ENCODE measurements around the gene RGP1.

The RGP1 gene

GRCh38 chr9:35769763-35770162 is 20.7 kb downstream of the RGP1 start:
- Histone ChIP-seq H3K4ac (ENCODE audit: low read depth, low read length) (no peak overlapping the region), H4K8ac (ENCODE audit: low read depth, low read length) (no peak overlapping the region), H3K36me3 (ENCODE audit: control insufficient read depth, insufficient read depth, low read length) (no peaks in the 10 kb centered on the region), H3K56ac (ENCODE audit: low read length) (no peak overlapping the region), H2BK5ac (ENCODE audit: low read length) (no peak overlapping the region), H3K4me1 (ENCODE audit: control insufficient read depth, low read depth, low read length) (no peaks in the 10 kb centered on the region), H2AK5ac (ENCODE audit: low read length) (no peak overlapping the region), H3K18ac (ENCODE audit: low read length) (no peak overlapping the region), H2BK120ac (ENCODE audit: low read depth, low read length) (no peak overlapping the region), H3K4me2 (ENCODE audit: low read length) (no peak overlapping the region), H3K4me3 (ENCODE audit: low read length) (no peak overlapping the region), H3K23ac (ENCODE audit: low read length) (no peak overlapping the region), H2BK15ac (replicated peaks; ENCODE audit: low read depth) (no peak overlapping the region), H3K79me1 (ENCODE audit: low read length) (no peaks in the 10 kb centered on the region), H3K79me2 (ENCODE audit: control insufficient read depth, insufficient read depth, low read length) (no peaks in the 10 kb centered on the region), H3K27ac (ENCODE audit: low read depth, low read length) (no peak overlapping the region), H3K9ac (ENCODE audit: low read length) (no peak overlapping the region), H4K5ac (ENCODE audit: low read length) (no peak overlapping the region), H3K27me3 (ENCODE audit: insufficient read depth, low read length, poor library complexity) (no peaks in the 10 kb centered on the region)
- no CpG with 5 or more reads among the region's 1 CpG for WGBS (ENCODE audit: extremely low coverage, insufficient coverage, low lambda C conversion rate)
- DNase-seq = no peak

- Histone ChIP-seq H4K5ac (ENCODE audit: low read length) (no peak overlapping the region), H3K79me1 (ENCODE audit: low read length) (no peaks in the 10 kb centered on the region), H3K79me2 (ENCODE audit: control insufficient read depth, insufficient read depth, low read length) (no peaks in the 10 kb centered on the region), H3K9ac (ENCODE audit: low read length) (no peak overlapping the region), H3K27me3 (ENCODE audit: insufficient read depth, low read length, poor library complexity) (no peaks in the 10 kb centered on the region), H3K4me1 (ENCODE audit: control insufficient read depth, low read depth, low read length) (peaks cover 3% of the 10 kb centered on the region), H2BK120ac (ENCODE audit: low read depth, low read length) (no peak overlapping the region), H3K4me2 (ENCODE audit: low read length) (no peak overlapping the region), H2BK15ac (replicated peaks; ENCODE audit: low read depth) (no peak overlapping the region), H2AK5ac (ENCODE audit: low read length) (no peak overlapping the region), H3K36me3 (ENCODE audit: control insufficient read depth, insufficient read depth, low read length) (no peaks in the 10 kb centered on the region), H3K23ac (ENCODE audit: low read length) (no peak overlapping the region), H3K27ac (ENCODE audit: low read depth, low read length) (no peak overlapping the region), H2BK5ac (ENCODE audit: low read length) (no peak overlapping the region), H3K18ac (ENCODE audit: low read length) (no peak overlapping the region), H3K56ac (ENCODE audit: low read length) (no peak overlapping the region), H3K4ac (ENCODE audit: low read depth, low read length) (no peak overlapping the region), H3K4me3 (ENCODE audit: low read length) (no peak overlapping the region), H4K8ac (ENCODE audit: low read depth, low read length) (no peak overlapping the region)
- no CpG with 5 or more reads among the region's 4 CpGs for WGBS (ENCODE audit: extremely low coverage, insufficient coverage, low lambda C conversion rate)
- no peak for DNase-seq
These were observed 22.0 kb downstream of the RGP1 start for GRCh38 chr9:35771075-35771433.

GRCh38 chr9:35771534-35771933 is 22.4 kb downstream of the RGP1 start:
- H3K4me3 ChIP-seq (ENCODE audit: low read length) = no peak overlapping the region

GRCh38 chr9:35771943-35772342 is 22.9 kb downstream of the RGP1 start:
- Histone ChIP-seq H3K36me3 (ENCODE audit: control insufficient read depth, insufficient read depth, low read length) (no peaks in the 10 kb centered on the region), H3K27me3 (ENCODE audit: insufficient read depth, low read length, poor library complexity) (no peaks in the 10 kb centered on the region), H3K4me3 (ENCODE audit: low read length) (no peak overlapping the region), H3K9ac (ENCODE audit: low read length) (no peak overlapping the region), H4K5ac (ENCODE audit: low read length) (no peak overlapping the region), H3K4me2 (ENCODE audit: low read length) (no peak overlapping the region), H3K27ac (ENCODE audit: low read depth, low read length) (no peak overlapping the region), H2BK5ac (ENCODE audit: low read length) (no peak overlapping the region), H3K4ac (ENCODE audit: low read depth, low read length) (no peak overlapping the region), H3K23ac (ENCODE audit: low read length) (no peak overlapping the region), H3K56ac (ENCODE audit: low read length) (no peak overlapping the region), H3K79me2 (ENCODE audit: control insufficient read depth, insufficient read depth, low read length) (no peaks in the 10 kb centered on the region), H3K79me1 (ENCODE audit: low read length) (no peaks in the 10 kb centered on the region), H3K4me1 (ENCODE audit: control insufficient read depth, low read depth, low read length) (peaks cover 3% of the 10 kb centered on the region), H2BK15ac (replicated peaks; ENCODE audit: low read depth) (no peak overlapping the region), H4K8ac (ENCODE audit: low read depth, low read length) (no peak overlapping the region), H2AK5ac (ENCODE audit: low read length) (no peak overlapping the region), H2BK120ac (ENCODE audit: low read depth, low read length) (no peak overlapping the region), H3K18ac (ENCODE audit: low read length) (no peak overlapping the region)
- WGBS (ENCODE audit: extremely low coverage, insufficient coverage, low lambda C conversion rate) = no CpG with 5 or more reads among the region's 3 CpGs
- no peak for DNase-seq

More at GRCh38 chr9:35771534-35771933, 22.4 kb downstream of the RGP1 start:
- H2BK120ac ChIP-seq (ENCODE audit: low read depth, low read length) = no peak overlapping the region
- no peaks in the 10 kb centered on the region for H3K27me3 ChIP-seq (ENCODE audit: insufficient read depth, low read length, poor library complexity)
- no peaks in the 10 kb centered on the region for H3K79me1 ChIP-seq (ENCODE audit: low read length)
- H3K79me2 ChIP-seq (ENCODE audit: control insufficient read depth, insufficient read depth, low read length) = no peaks in the 10 kb centered on the region
- H2AK5ac ChIP-seq (ENCODE audit: low read length) = no peak overlapping the region
- no peak overlapping the region for H3K4me2 ChIP-seq (ENCODE audit: low read length)
- DNase-seq = no peak
- no peak overlapping the region for H3K23ac ChIP-seq (ENCODE audit: low read length)
- no peak overlapping the region for H2BK5ac ChIP-seq (ENCODE audit: low read length)
- H3K9ac ChIP-seq (ENCODE audit: low read length) = no peak overlapping the region
- H3K4ac ChIP-seq (ENCODE audit: low read depth, low read length) = no peak overlapping the region
- no peak overlapping the region for H3K27ac ChIP-seq (ENCODE audit: low read depth, low read length)
- peaks cover 3% of the 10 kb centered on the region for H3K4me1 ChIP-seq (ENCODE audit: control insufficient read depth, low read depth, low read length)
- no peak overlapping the region for H4K8ac ChIP-seq (ENCODE audit: low read depth, low read length)
- no peak overlapping the region for H2BK15ac ChIP-seq (replicated peaks; ENCODE audit: low read depth)
- WGBS (ENCODE audit: extremely low coverage, insufficient coverage, low lambda C conversion rate) = no CpG with 5 or more reads among the region's 1 CpG
- H3K36me3 ChIP-seq (ENCODE audit: control insufficient read depth, insufficient read depth, low read length) = no peaks in the 10 kb centered on the region
- no peak overlapping the region for H3K56ac ChIP-seq (ENCODE audit: low read length)
- H3K18ac ChIP-seq (ENCODE audit: low read length) = no peak overlapping the region
- H4K5ac ChIP-seq (ENCODE audit: low read length) = no peak overlapping the region

- H3K4me3 ChIP-seq (ENCODE audit: low read length) = no peak overlapping the region
- H3K4me1 ChIP-seq (ENCODE audit: control insufficient read depth, low read depth, low read length) = peaks cover 3% of the 10 kb centered on the region
- H4K8ac ChIP-seq (ENCODE audit: low read depth, low read length) = no peak overlapping the region
- no peak overlapping the region for H3K23ac ChIP-seq (ENCODE audit: low read length)
- no peak overlapping the region for H2BK120ac ChIP-seq (ENCODE audit: low read depth, low read length)
- no peaks in the 10 kb centered on the region for H3K36me3 ChIP-seq (ENCODE audit: control insufficient read depth, insufficient read depth, low read length)
- H2BK5ac ChIP-seq (ENCODE audit: low read length) = no peak overlapping the region
- H3K4me2 ChIP-seq (ENCODE audit: low read length) = no peak overlapping the region
- H3K9ac ChIP-seq (ENCODE audit: low read length) = no peak overlapping the region
- H2BK15ac ChIP-seq (replicated peaks; ENCODE audit: low read depth) = no peak overlapping the region
- H2AK5ac ChIP-seq (ENCODE audit: low read length) = no peak overlapping the region
- peak; percentile 30 for DNase-seq
- H3K79me2 ChIP-seq (ENCODE audit: control insufficient read depth, insufficient read depth, low read length) = no peaks in the 10 kb centered on the region
- H3K79me1 ChIP-seq (ENCODE audit: low read length) = no peaks in the 10 kb centered on the region
- H3K27me3 ChIP-seq (ENCODE audit: insufficient read depth, low read length, poor library complexity) = no peaks in the 10 kb centered on the region
- no peak overlapping the region for H3K4ac ChIP-seq (ENCODE audit: low read depth, low read length)
- H4K5ac ChIP-seq (ENCODE audit: low read length) = no peak overlapping the region
- no peak overlapping the region for H3K27ac ChIP-seq (ENCODE audit: low read depth, low read length)
- peak overlapping the region; percentile 44 for H3K18ac ChIP-seq (ENCODE audit: low read length)
- no peak overlapping the region for H3K56ac ChIP-seq (ENCODE audit: low read length)
- no CpG with 5 or more reads among the region's 7 CpGs for whole genome bisulfite sequencing (ENCODE audit: extremely low coverage, insufficient coverage, low lambda C conversion rate)
These were observed 26.0 kb downstream of the RGP1 start for GRCh38 chr9:35774907-35775635.

- Histone ChIP-seq H4K5ac (ENCODE audit: low read length) (no peak overlapping the region), H2AK5ac (ENCODE audit: low read length) (no peak overlapping the region), H3K27ac (ENCODE audit: low read depth, low read length) (no peak overlapping the region), H4K8ac (ENCODE audit: low read depth, low read length) (no peak overlapping the region), H2BK5ac (ENCODE audit: low read length) (no peak overlapping the region), H3K4me2 (ENCODE audit: low read length) (no peak overlapping the region), H3K9ac (ENCODE audit: low read length) (no peak overlapping the region), H2BK120ac (ENCODE audit: low read depth, low read length) (no peak overlapping the region), H3K23ac (ENCODE audit: low read length) (no peak overlapping the region), H3K4me3 (ENCODE audit: low read length) (no peak overlapping the region), H3K79me2 (ENCODE audit: control insufficient read depth, insufficient read depth, low read length) (no peaks in the 10 kb centered on the region), H3K79me1 (ENCODE audit: low read length) (no peaks in the 10 kb centered on the region), H3K18ac (ENCODE audit: low read length) (no peak overlapping the region), H3K36me3 (ENCODE audit: control insufficient read depth, insufficient read depth, low read length) (no peaks in the 10 kb centered on the region), H3K4me1 (ENCODE audit: control insufficient read depth, low read depth, low read length) (peaks cover 3% of the 10 kb centered on the region), H2BK15ac (replicated peaks; ENCODE audit: low read depth) (no peak overlapping the region), H3K4ac (ENCODE audit: low read depth, low read length) (no peak overlapping the region), H3K27me3 (ENCODE audit: insufficient read depth, low read length, poor library complexity) (no peaks in the 10 kb centered on the region), H3K56ac (ENCODE audit: low read length) (no peak overlapping the region)
- no peak for DNase-seq
- WGBS (ENCODE audit: extremely low coverage, insufficient coverage, low lambda C conversion rate) = no CpG with 5 or more reads among the region's 4 CpGs
These were observed 26.9 kb downstream of the RGP1 start for GRCh38 chr9:35776018-35776417.
